Esophagus (tissue), 2 donors: ENCODE measurements around the gene OXCT1. TPM values are rescaled to one million over a fixed set of nuclear protein-coding genes. Genes with fewer than 3 reads are reported as not detected.
"Not testable (repeated sequence)": the region's sequence is repeated elsewhere in the genome, so short reads cannot be mapped to it uniquely, and the experiment has no call there.

Source experiments
- H3K27ac ChIP-seq, 2 donors: one replicate each; pipeline ENCODE4 v1.5.1; 2013; ENCODE audit warnings: low read depth in 2 of 2, mild to moderate bottlenecking in 2 of 2, inconsistent platforms in 1 of 2, low read length in 1 of 2, moderate library complexity in 1 of 2
- H3K27me3 ChIP-seq, 2 donors: one replicate each; pipeline ENCODE4 v1.6.1; 2013; ENCODE audit warnings: low read length in 2 of 2, control low read depth in 1 of 2, mild to moderate bottlenecking in 1 of 2; ENCODE audit not compliant: insufficient read depth in 2 of 2, control insufficient read depth in 1 of 2
- H3K36me3 ChIP-seq, 2 donors: one replicate each; pipeline ENCODE4 v1.6.1; 2013; ENCODE audit warnings: low read length in 1 of 2; ENCODE audit not compliant: control insufficient read depth in 2 of 2, insufficient read depth in 2 of 2
- H3K4me1 ChIP-seq, 2 donors: one replicate each; pipeline ENCODE4 v1.6.1; 2013; ENCODE audit warnings: low read length in 1 of 2; ENCODE audit not compliant: control insufficient read depth in 2 of 2, insufficient read depth in 2 of 2
- H3K4me3 ChIP-seq, 2 donors: one replicate each; pipeline ENCODE4 v1.5.1; 2013; ENCODE audit warnings: low read length in 2 of 2, mild to moderate bottlenecking in 2 of 2, low read depth in 1 of 2, moderate library complexity in 1 of 2
- H3K9me3 ChIP-seq, 2 donors: one replicate each; pipeline ENCODE4 v1.6.1; 2013; ENCODE audit warnings: mild to moderate bottlenecking in 2 of 2, low read depth in 1 of 2, low read length in 1 of 2, moderate library complexity in 1 of 2; ENCODE audit not compliant: control insufficient read depth in 2 of 2, insufficient read depth in 1 of 2
- WGBS, 2 donors: extraction: QIAGEN DNeasy Blood & Tissue Kit; methylation state at CpG; one replicate each; pipeline ENCODE4 v1.1.7; 2013; 5-methylcytosine and 5-hydroxymethylcytosine counted together
- polyA plus RNA-seq, 2 donors: library from polyadenylated mRNA; stranded (reverse); fragments of 200-250 nt; gene quantifications; one replicate each; pipeline ENCODE4 v1.2.3, GENCODE V29; 2013
- donor health status: healthy with polysubstance abuse.
- donor health status: Bipolar disorder and iron deficiency.

Gene OXCT1
- polyA plus RNA-seq, 2 donors = 11.4 to 28.6 TPM

DNA sequence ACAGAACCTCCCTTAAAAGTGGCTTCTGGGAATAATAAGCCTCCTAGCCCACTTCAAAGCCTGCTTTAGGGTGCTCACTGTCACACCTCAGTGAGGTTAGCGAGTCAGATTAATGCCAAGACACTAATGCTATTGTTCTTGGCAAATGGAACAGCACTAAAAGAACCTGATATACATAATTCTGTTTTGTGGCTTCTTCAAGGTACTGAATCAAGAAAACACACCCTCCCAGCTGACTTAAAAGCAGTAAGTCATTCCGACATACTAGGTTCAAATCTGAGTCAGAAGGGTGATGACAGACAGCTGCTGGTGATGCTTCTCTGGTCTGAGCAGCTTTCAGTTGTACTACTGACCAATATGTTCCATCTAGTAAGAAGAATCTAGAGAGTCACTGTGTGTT, 121.6 kb downstream of the OXCT1 start:
- Histone ChIP-seq H3K27ac (no peak overlapping the region), H3K36me3 (peaks cover 0 to 3% of the 10 kb centered on the region in 2 donors), H3K4me1 (no peaks in the 10 kb centered on the region), H3K9me3 (no peaks in the 10 kb centered on the region), H3K4me3 (no peak overlapping the region), H3K27me3 (no peaks in the 10 kb centered on the region)
- 69 to 79% methylated on average over 2 of the region's 2 CpGs for WGBS, 2 donors

- Histone ChIP-seq H3K27ac (no peak overlapping the region), H3K27me3 (no peaks in the 10 kb centered on the region), H3K4me1 (no peaks in the 10 kb centered on the region), H3K9me3 (no peaks in the 10 kb centered on the region), H3K4me3 (no peak overlapping the region), H3K36me3 (peaks cover 0 to 3% of the 10 kb centered on the region in 2 donors)
- WGBS, 2 donors = 94 to 100% methylated on average over 1 of the region's 1 CpG
These were observed 122.5 kb downstream of the OXCT1 start for GRCh38 chr5:41747708-41748107.

DNA sequence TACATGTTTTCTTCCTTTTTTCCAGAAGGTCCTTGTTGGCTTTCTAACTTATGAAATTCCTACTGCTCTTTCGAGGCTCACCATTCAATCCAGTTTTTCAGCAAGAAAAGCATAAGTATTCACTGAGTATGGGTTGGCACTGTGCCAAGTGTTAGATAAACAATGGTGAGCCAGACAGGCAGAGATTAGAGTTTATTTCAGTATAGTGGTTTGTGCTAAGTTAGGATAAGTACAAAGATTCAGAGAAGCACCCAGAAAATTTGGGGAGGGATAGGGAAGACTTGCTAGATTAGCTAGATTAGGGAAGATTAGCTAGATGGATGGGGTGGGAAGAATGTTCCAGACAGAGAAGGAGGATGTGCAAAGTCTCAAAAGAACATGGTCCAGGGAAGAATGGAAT, 122.9 kb downstream of the OXCT1 start:
- Histone ChIP-seq H3K27me3 (no peaks in the 10 kb centered on the region), H3K4me3 (no peak overlapping the region), H3K27ac (no peak overlapping the region), H3K9me3 (no peaks in the 10 kb centered on the region), H3K4me1 (no peaks in the 10 kb centered on the region), H3K36me3 (peaks cover 0 to 3% of the 10 kb centered on the region in 2 donors)
- WGBS, 2 donors = 20 to 32% methylated on average over 1 of the region's 1 CpG

- H3K27ac ChIP-seq, H3K4me3 ChIP-seq, H3K9me3 ChIP-seq, H3K4me1 ChIP-seq, H3K36me3 ChIP-seq, H3K27me3 ChIP-seq: not testable (repeated sequence)
- WGBS, 2 donors = 88 to 93% methylated on average over 1 of the region's 1 CpG
These were observed 127.6 kb downstream of the OXCT1 start for GRCh38 chr5:41742608-41743007.

- Histone ChIP-seq H3K36me3 (peaks cover 0 to 3% of the 10 kb centered on the region in 2 donors), H3K4me1 (no peaks in the 10 kb centered on the region), H3K4me3 (no peak overlapping the region), H3K27ac (no peak overlapping the region), H3K9me3 (no peaks in the 10 kb centered on the region), H3K27me3 (no peaks in the 10 kb centered on the region)
- WGBS, 2 donors = 79 to 81% methylated on average over 3 of the region's 3 CpGs
These were observed 131.4 kb downstream of the OXCT1 start for GRCh38 chr5:41738710-41739354.

- H3K4me3 ChIP-seq = no peak overlapping the region
- no peaks in the 10 kb centered on the region for H3K9me3 ChIP-seq
- no peak overlapping the region for H3K27ac ChIP-seq
- peaks cover 0 to 3% of the 10 kb centered on the region in 2 donors for H3K36me3 ChIP-seq
- H3K27me3 ChIP-seq = no peaks in the 10 kb centered on the region
- H3K4me1 ChIP-seq = no peaks in the 10 kb centered on the region
These were observed 133.6 kb downstream of the OXCT1 start for GRCh38 chr5:41736641-41737040.

- H3K4me3 ChIP-seq = no peak overlapping the region
- H3K27ac ChIP-seq = no peak overlapping the region
- no peaks in the 10 kb centered on the region for H3K9me3 ChIP-seq
- H3K27me3 ChIP-seq = no peaks in the 10 kb centered on the region
- no peaks in the 10 kb centered on the region for H3K4me1 ChIP-seq
- H3K36me3 ChIP-seq = peaks cover 2 to 3% of the 10 kb centered on the region in 2 donors
These were observed 135.0 kb downstream of the OXCT1 start for GRCh38 chr5:41735213-41735612.

- WGBS, 2 donors = 93 to 98% methylated on average over 5 of the region's 5 CpGs
- not testable (repeated sequence) for H3K4me1 ChIP-seq, H3K36me3 ChIP-seq, H3K27me3 ChIP-seq, H3K9me3 ChIP-seq, H3K27ac ChIP-seq, H3K4me3 ChIP-seq
These were observed 140.8 kb downstream of the OXCT1 start for GRCh38 chr5:41729381-41729780.

- H3K9me3 ChIP-seq = no peaks in the 10 kb centered on the region
- H3K4me3 ChIP-seq = no peak overlapping the region
- H3K27me3 ChIP-seq = no peaks in the 10 kb centered on the region
- H3K4me1 ChIP-seq = no peaks in the 10 kb centered on the region
- WGBS, 2 donors = 83 to 91% methylated on average over 4 of the region's 4 CpGs
- peaks cover 0 to 2% of the 10 kb centered on the region in 2 donors for H3K36me3 ChIP-seq
- no peak overlapping the region for H3K27ac ChIP-seq
These were observed 141.9 kb downstream of the OXCT1 start for GRCh38 chr5:41728281-41728680.

DNA sequence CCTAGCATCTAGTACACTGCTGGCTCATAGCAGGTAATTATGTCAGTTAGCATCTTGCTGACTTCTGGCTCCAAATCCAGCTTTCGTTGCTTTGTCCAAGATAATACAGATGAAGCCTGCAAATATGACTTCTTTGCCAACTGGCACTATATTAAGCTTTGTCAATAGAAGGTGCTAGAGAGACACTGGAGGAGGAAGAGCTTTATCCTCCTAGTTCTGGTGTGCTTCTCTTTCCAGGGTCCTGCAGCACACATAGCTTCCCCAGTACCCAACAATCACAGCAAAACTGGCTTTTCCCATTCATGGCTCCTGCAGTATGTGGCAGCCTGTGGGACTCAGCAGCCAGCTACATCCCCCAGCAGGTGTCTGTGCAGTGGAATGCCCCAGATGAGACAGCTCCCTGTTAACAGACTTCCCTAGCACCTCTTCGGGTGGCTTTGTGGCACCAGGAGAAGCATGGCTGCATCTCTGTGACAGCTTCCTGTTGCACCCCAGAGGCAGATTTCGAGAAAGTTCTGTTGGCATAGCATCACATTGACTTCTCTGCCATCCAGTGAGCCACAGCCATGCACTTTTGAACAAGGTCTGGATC, 147.8 kb downstream of the OXCT1 start:
- Histone ChIP-seq H3K9me3 (no peaks in the 10 kb centered on the region), H3K27me3 (no peaks in the 10 kb centered on the region), H3K4me3 (no peak overlapping the region), H3K4me1 (no peaks in the 10 kb centered on the region), H3K27ac (no peak overlapping the region), H3K36me3 (no peaks in the 10 kb centered on the region)
- 63 to 77% methylated on average over 3 of the region's 3 CpGs for WGBS, 2 donors
